Aorta (tissue), 5 donors: ENCODE results near the gene MAPRE3. TPM values are rescaled to one million over a fixed set of nuclear protein-coding genes. Genes with fewer than 3 reads are reported as not detected.
A peak's percentile ranks its signal among the peaks of the same experiment; 100 is the strongest.

Source experiments
- ATAC-seq: fragments of 200-7000 bp; cut with Tn5 transposase; one replicate; pipeline ENCODE4 v1.9.1; 2022; ENCODE audit warnings: moderate library complexity; ENCODE audit not compliant: low FRiP score
- DNase-seq, 2 donors: peaks; one replicate each; pipeline ENCODE4 v3.0.0-alpha.2; 2020
- H3K27ac ChIP-seq, 2 donors: one replicate each; pipeline ENCODE4 v1.5.1; 2013; ENCODE audit warnings: low read length in 2 of 2, mild to moderate bottlenecking in 2 of 2, moderate library complexity in 2 of 2, control low read depth in 1 of 2, inconsistent platforms in 1 of 2, low read depth in 1 of 2
- H3K27me3 ChIP-seq, 2 donors: one replicate each; pipeline ENCODE4 v1.6.1; 2013; ENCODE audit warnings: control low read depth in 1 of 2, low read length in 1 of 2, mild to moderate bottlenecking in 1 of 2, moderate library complexity in 1 of 2; ENCODE audit not compliant: insufficient read depth in 2 of 2, control insufficient read depth in 1 of 2
- H3K36me3 ChIP-seq, 2 donors: one replicate each; pipeline ENCODE4 v1.6.1; 2013; ENCODE audit warnings: control low read depth in 1 of 2, low read length in 1 of 2, mild to moderate bottlenecking in 1 of 2; ENCODE audit not compliant: insufficient read depth in 2 of 2, control insufficient read depth in 1 of 2
- H3K4me1 ChIP-seq, 2 donors: one replicate each; pipeline ENCODE4 v1.6.1; 2013; ENCODE audit warnings: low read length in 2 of 2, control low read depth in 1 of 2, mild to moderate bottlenecking in 1 of 2, moderate library complexity in 1 of 2; ENCODE audit not compliant: insufficient read depth in 2 of 2, control insufficient read depth in 1 of 2
- H3K4me3 ChIP-seq, 2 donors: one replicate each; pipeline ENCODE4 v1.5.1; 2013; ENCODE audit warnings: low read length in 2 of 2, control low read depth in 1 of 2, mild to moderate bottlenecking in 1 of 2
- H3K9me3 ChIP-seq: one replicate; pipeline ENCODE4 v1.6.1; 2013; ENCODE audit warnings: mild to moderate bottlenecking, low read length; ENCODE audit not compliant: control insufficient read depth
- WGBS, 2 donors: extraction: QIAGEN DNeasy Blood & Tissue Kit; methylation state at CpG; one replicate each; pipeline ENCODE4 v1.1.7; 2013; 5-methylcytosine and 5-hydroxymethylcytosine counted together
- intact Hi-C, 2 donors: fragments of 100-400 bp; cut with DNase I; formaldehyde crosslinking; loops; one replicate each; pipeline versions ENCODE4 v1.14.2 to v1.15.0; 2022
- polyA plus RNA-seq, 2 donors: library from polyadenylated mRNA; stranded (reverse); fragments of 200-250 nt; gene quantifications; one replicate each; pipeline ENCODE4 v1.2.3, GENCODE V29; 2013
- total RNA-seq, 2 donors: library from RNA; stranded (reverse); fragmentation: NEBNext Ultra II Directional; extraction: Animal tissue kit (Norgen Biotek cat#: 25700); gene quantifications; one replicate each; pipeline ENCODE4 v1.2.1, GENCODE V29; 2021
- donor health status: healthy with polysubstance abuse.
- donor health status: Bipolar disorder and iron deficiency.
- donor health status: DM: no; HTN: no; CAD: no.
- donor health status: DM: no; HTN: no; CAD: no.
- donor health status: DM: yes; HTN: yes; CAD: no.

The MAPRE3 gene
- total and polyA plus RNA-seq, 4 donors: 7.9 to 26.7 (median 16.0) TPM

DNA sequence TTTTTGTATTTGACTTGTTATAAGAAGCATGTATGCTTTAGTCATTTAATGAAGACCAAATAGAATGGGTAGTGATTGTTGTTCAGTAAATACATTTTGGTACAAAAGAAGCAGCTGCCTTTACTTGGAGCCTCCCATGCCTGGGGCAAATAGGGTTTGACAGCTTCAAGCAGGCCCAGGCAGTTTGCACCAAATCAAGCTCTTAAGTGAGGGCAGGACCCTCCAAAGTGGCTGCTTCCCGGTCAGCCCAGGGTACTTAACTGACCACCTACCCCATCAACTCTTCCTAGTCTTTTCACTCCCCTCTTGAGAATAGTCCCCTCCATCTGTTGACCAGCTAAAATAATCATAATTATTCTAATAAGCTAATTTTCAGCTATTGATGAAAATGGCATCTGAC lies 5.2 kb downstream of the MAPRE3 start:
- H3K4me3 ChIP-seq: no peak overlapping the region
- intact Hi-C loops: loop anchor here in 1 of 2 donors (5.0 kb wide), 1 partner anchor 42 kb away; no protein-coding TSS in a partner anchor
- no peak for ATAC-seq
- H3K27ac ChIP-seq: no peak overlapping the region
- H3K27me3 ChIP-seq: no peaks in the 10 kb centered on the region
- H3K36me3 ChIP-seq: no peaks in the 10 kb centered on the region
- H3K9me3 ChIP-seq: no peaks in the 10 kb centered on the region
- 74 to 90% methylated on average over 1 of the region's 1 CpG for WGBS, 2 donors
- no peaks in the 10 kb centered on the region for H3K4me1 ChIP-seq
- no peak for DNase-seq

DNA sequence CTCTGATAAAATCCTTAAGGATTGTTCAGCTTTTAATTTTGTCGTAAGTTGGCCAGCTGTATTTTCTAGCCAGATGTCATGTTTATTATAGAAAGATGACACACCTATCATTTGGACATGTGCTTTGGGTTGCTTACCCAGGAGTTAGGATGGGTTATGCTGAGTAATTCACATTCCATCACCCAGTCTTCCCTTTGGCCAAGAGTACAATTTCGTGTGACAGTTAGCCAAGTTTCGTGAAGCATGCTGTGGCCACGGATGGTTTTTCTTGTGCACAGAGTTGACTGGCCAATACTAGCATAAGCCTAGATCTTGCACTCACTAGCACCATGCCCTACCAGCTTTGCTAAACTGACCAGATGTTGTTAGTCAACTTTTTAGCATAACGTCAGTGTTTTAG lies 5.8 kb downstream of the MAPRE3 start:
- WGBS, 2 donors: 81 to 84% methylated on average over 5 of the region's 5 CpGs
- no peak overlapping the region for H3K4me3 ChIP-seq
- DNase-seq: no peak
- H3K27me3 ChIP-seq: no peaks in the 10 kb centered on the region
- no peak for ATAC-seq
- no peaks in the 10 kb centered on the region for H3K36me3 ChIP-seq
- no peaks in the 10 kb centered on the region for H3K9me3 ChIP-seq
- intact Hi-C loops: loop anchor here in 1 of 2 donors (5.0 kb wide), 1 partner anchor 41 kb away; no protein-coding TSS in a partner anchor
- no peaks in the 10 kb centered on the region for H3K4me1 ChIP-seq
- H3K27ac ChIP-seq: no peak overlapping the region

DNA sequence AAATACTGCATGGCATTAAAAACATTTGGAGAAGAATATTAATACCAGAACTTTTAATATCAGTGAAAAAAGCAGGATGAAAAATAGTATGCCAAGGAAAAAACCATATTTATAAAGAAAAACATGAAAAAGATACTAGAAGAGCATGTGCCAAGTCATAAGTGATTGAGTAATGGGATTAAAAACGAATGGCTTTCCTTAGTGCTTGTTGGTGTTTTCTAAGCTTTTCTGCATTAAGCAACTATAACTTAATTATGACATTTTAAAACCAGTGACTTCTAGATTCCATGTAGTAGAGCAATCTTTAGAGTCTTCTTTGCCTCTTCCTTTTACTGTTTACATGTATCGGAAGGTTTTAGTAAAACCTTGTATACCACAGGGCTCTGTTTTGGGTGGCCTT lies 6.6 kb downstream of the MAPRE3 start:
- Histone ChIP-seq H3K9me3 (no peaks in the 10 kb centered on the region), H3K4me3 (no peak overlapping the region), H3K27me3 (no peaks in the 10 kb centered on the region), H3K27ac (no peak overlapping the region), H3K36me3 (no peaks in the 10 kb centered on the region), H3K4me1 (no peaks in the 10 kb centered on the region)
- ATAC-seq: no peak
- no peak for DNase-seq
- intact Hi-C loops: loop anchor here in 1 of 2 donors (5.0 kb wide), 1 partner anchor 40 kb away; no protein-coding TSS in a partner anchor
- WGBS, 2 donors: 82% methylated on average over 2 of the region's 2 CpGs

DNA sequence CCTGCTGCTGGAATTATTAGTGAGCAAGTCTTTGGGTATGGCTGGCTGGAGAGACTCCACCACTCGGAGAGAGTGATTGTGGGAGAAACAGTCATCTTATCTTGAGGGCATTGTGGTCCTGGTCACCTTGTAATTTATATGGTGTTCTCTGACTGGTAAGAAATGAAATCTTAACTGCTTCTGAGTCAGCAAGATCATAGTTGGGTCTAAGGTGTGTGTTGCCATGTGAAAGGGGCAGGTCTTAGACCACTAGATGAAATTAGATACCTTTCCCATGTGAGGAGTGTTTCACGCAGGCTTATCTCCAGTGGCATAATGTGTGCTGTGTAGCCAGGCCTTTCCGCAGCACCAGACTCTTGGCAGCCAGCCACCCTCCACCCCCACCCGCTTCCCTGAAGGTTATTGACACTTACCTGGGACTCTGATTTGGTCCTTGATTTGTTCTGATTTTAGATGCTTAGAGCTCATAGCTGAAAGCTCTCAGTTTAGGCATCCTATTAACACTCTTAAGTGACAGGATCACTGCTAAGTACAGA lies 7.7 kb downstream of the MAPRE3 start:
- ATAC-seq (no peak), DNase-seq (no peak)
- WGBS, 2 donors: 66 to 74% methylated on average over 4 of the region's 4 CpGs
- intact Hi-C loops: loop anchor here in 1 of 2 donors (5.0 kb wide), 1 partner anchor 39 kb away; no protein-coding TSS in a partner anchor
- H3K27me3 ChIP-seq: no peaks in the 10 kb centered on the region
- no peak overlapping the region for H3K4me3 ChIP-seq
- H3K36me3 ChIP-seq: no peaks in the 10 kb centered on the region
- no peak overlapping the region for H3K27ac ChIP-seq
- peaks cover 0 to 2% of the 10 kb centered on the region in 2 donors for H3K4me1 ChIP-seq
- H3K9me3 ChIP-seq: no peaks in the 10 kb centered on the region

DNA sequence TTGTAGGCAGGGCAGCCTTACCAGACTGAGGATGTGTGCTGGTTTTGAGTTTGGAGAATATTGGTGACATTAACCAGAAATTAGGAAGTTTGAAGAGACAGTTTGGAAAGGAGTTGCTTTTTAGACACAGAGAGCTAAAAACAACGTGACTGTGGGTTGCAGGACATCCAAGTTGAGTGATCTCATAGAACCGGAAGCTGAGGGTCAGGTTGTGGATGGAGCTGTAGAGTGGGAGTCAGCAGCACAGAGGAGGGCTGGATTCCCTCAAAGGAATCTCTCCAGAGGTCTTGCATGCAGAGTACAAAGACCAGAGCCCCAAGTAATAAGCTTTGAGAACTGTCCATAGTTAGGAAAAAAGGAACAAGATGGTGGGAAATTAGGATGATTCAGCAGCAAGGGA lies 9.3 kb downstream of the MAPRE3 start:
- Histone ChIP-seq H3K4me3 (no peak overlapping the region), H3K27me3 (no peaks in the 10 kb centered on the region), H3K36me3 (no peaks in the 10 kb centered on the region), H3K4me1 (peaks cover 0 to 2% of the 10 kb centered on the region in 2 donors), H3K9me3 (no peaks in the 10 kb centered on the region), H3K27ac (no peak overlapping the region)
- no peak for DNase-seq
- ATAC-seq: no peak
- 67 to 70% methylated on average over 2 of the region's 2 CpGs for WGBS, 2 donors
- intact Hi-C loops: loop anchor here in 1 of 2 donors (5.0 kb wide), 1 partner anchor 38 kb away; no protein-coding TSS in a partner anchor

DNA sequence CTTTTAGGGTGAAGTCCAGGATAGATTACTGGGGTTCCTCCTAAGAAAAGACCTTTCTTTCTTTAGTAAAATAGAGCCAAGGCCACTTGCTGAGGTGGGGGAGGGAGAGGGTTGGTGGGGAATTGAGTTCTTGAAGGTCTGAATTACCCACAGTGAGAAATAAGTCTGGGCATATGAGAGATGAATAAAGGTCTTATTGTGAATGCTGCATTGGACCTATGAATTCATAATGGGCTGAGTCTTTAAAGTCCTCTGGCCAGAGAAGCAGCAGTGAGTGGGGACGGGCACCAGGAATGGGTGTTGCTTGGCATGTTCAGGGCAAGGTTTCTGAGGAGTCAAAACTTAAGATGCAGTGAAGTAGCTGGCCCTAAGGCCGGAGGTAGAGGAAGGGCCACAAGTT lies 10.5 kb downstream of the MAPRE3 start:
- no peak overlapping the region for H3K4me3 ChIP-seq
- no peak overlapping the region for H3K27ac ChIP-seq
- DNase-seq: no peak
- intact Hi-C loops: no loop called here
- H3K9me3 ChIP-seq: no peaks in the 10 kb centered on the region
- peaks cover 0 to 2% of the 10 kb centered on the region in 2 donors for H3K4me1 ChIP-seq
- WGBS, 2 donors: 92 to 94% methylated on average over 2 of the region's 2 CpGs
- no peak for ATAC-seq
- H3K36me3 ChIP-seq: no peaks in the 10 kb centered on the region
- H3K27me3 ChIP-seq: no peaks in the 10 kb centered on the region

DNA sequence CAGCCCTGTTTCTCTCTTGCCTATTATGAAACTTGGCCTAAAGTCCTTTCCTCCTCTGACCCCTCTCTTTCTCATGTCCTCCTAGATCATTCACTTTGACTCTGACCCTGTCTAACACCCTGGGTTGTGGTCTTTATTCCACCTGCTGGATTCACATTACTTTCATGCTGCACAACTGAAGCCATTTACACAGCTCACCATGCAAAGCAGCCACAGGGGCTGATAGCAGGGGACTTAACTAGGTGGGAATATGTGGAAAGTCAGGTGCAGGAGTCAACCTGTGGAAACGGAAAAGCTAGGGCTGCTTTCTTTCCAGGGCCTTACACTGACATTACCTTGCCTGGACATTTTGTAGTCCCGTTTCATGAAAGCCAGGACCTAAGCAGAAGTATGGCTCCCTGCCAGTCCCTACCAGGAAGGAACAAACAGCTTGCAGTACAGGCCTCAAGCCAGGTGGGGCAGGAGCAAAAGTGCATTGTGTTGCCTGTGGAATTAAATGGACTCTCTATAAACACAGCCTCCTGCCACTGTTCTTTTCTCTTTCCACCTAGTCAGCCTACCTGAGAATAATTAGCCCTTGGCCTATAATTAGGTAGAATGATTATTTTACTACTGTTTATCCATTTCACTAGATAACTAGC lies 11.8 kb downstream of the MAPRE3 start:
- Histone ChIP-seq H3K4me1 (peaks cover 0 to 2% of the 10 kb centered on the region in 2 donors), H3K36me3 (no peaks in the 10 kb centered on the region), H3K27me3 (no peaks in the 10 kb centered on the region), H3K27ac (no peak overlapping the region), H3K9me3 (no peaks in the 10 kb centered on the region), H3K4me3 (no peak overlapping the region)
- intact Hi-C loops: no loop called here
- ATAC-seq (peak; percentile 50), DNase-seq (peak in 1 of 2 donors; percentile 62)
- 31 to 43% methylated on average over 2 of the region's 2 CpGs for WGBS, 2 donors

DNA sequence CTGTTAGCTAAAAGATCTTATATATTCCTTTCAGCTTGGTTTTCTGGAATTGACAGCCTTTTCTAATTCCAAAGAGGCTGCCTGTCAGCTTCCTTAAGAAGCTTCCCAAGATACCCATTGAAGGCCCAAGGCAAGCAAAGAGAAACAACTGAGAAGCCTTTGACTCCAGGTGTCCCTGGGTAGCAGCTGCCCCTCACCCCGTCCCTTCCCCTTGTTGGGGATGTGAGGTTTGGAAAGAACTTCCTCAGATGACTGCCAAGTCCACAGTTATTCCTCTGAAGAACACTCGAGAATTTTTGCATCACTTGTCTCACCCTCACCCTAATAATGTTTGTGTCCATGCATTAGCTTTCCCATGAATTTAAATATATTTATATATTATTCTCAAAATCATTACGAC lies 13.3 kb downstream of the MAPRE3 start:
- Histone ChIP-seq H3K9me3 (no peaks in the 10 kb centered on the region), H3K27ac (no peak overlapping the region), H3K4me3 (no peak overlapping the region), H3K4me1 (peaks cover 0 to 2% of the 10 kb centered on the region in 2 donors), H3K27me3 (no peaks in the 10 kb centered on the region), H3K36me3 (no peaks in the 10 kb centered on the region)
- 82 to 84% methylated on average over 3 of the region's 3 CpGs for WGBS, 2 donors
- DNase-seq (no peak), ATAC-seq (no peak)
- intact Hi-C loops: no loop called here

DNA sequence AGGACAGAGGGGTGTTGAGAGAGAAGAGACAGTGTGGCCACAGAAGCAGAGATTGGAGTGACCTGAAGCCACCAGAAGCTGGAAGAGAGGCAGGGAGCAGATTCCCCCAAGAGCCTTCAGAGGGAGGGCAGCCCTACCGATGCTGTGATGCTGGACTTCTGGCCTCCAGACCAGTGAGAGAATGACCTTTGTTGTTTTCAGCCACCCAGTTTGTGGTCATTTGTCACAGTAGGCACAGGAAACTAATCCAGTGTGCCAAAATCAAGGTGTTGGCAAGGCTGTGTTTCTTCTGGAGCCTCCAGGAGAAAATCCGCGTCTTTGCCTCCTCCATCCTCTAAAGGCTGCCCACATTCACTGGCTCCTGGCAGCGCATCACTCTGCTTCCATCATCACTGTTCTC lies 15.4 kb downstream of the MAPRE3 start:
- Histone ChIP-seq H3K4me1 (peaks cover 0 to 2% of the 10 kb centered on the region in 2 donors), H3K9me3 (no peaks in the 10 kb centered on the region), H3K27ac (no peak overlapping the region), H3K4me3 (no peak overlapping the region), H3K27me3 (no peaks in the 10 kb centered on the region), H3K36me3 (no peaks in the 10 kb centered on the region)
- intact Hi-C loops: no loop called here
- no peak for ATAC-seq
- no peak for DNase-seq
- 84 to 85% methylated on average over 4 of the region's 4 CpGs for WGBS, 2 donors
